Heart left ventricle (tissue), 13 donors: Measurements from ENCODE around the gene IMMP2L.

Experiments
- POLR2A ChIP-seq, 2 donors: fragments of 450-650 bp; IDR thresholded peaks; one replicate each; pipeline ENCODE4 v1.6.1; 2017; ENCODE audit warnings: antibody characterized with exemption in 2 of 2, mild to moderate bottlenecking in 2 of 2, moderate library complexity in 2 of 2
- TF ChIP-seq, protein P1 (sequence below), 12 donors: fragments of 200-600 bp; sonication (generic) in 4 of 12; IDR thresholded peaks; one replicate each; pipeline versions ENCODE4 v1.5.0 to v1.8.0; 2018 to 2022; ENCODE audit warnings: antibody characterized with exemption in 12 of 12, mild to moderate bottlenecking in 5 of 12
- donor health status: ischemic (EF 13 %, LVEDD 7.1; RV severe dilation, severe dysfunction).
- donor health status: DM: no; HTN: yes; CAD: no.
- donor health status: DM: no; HTN: no; CAD: no.
- donor health status: ischemic (EF 25% LVEDD 6.9; RV normal size, moderate dysfunction).
- donor health status: ischemic (EF 25% LVEDD 5.7; RV mildly dilated, moderate dysfunction).
- donor health status: ischemic (EF 35%, LVEDD 5.7; RV mildly dilated, moderate dysfunction).
- donor health status: nonischemic (EF 11% LVEDD 7.7; RV severe dilation, severe dysfunction).
- donor health status: DM: yes; HTN: yes; CAD: no.
- donor health status: PGD.
- donor health status: ischemic (EF 29% LVEDD 5.4; RV normal size, mild dysfunction).
- donor health status: nonischemic (EF 23%, LVEDD 6.1; RV moderate dilation, normal function).

DNA sequence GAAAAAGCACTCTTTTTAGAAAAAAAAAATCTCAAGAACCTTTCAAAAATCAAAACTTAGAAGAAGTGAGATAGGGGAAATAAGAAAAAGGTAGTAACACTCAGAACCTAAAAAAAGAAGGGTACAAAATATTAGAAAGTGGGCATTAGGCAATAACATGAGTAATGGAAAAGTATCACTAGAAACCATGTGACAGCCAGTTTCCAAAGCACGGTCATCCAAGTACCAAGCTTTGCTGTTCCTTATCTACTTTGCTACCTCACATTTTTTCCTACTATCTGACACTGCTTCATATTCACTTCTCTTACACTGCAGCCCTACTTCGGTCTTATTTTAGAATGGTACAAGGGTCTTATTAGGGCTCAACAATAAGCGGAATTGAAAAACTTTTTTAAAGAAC, 30.3 kb downstream of the IMMP2L start:
- TF ChIP-seq, protein P1, sequence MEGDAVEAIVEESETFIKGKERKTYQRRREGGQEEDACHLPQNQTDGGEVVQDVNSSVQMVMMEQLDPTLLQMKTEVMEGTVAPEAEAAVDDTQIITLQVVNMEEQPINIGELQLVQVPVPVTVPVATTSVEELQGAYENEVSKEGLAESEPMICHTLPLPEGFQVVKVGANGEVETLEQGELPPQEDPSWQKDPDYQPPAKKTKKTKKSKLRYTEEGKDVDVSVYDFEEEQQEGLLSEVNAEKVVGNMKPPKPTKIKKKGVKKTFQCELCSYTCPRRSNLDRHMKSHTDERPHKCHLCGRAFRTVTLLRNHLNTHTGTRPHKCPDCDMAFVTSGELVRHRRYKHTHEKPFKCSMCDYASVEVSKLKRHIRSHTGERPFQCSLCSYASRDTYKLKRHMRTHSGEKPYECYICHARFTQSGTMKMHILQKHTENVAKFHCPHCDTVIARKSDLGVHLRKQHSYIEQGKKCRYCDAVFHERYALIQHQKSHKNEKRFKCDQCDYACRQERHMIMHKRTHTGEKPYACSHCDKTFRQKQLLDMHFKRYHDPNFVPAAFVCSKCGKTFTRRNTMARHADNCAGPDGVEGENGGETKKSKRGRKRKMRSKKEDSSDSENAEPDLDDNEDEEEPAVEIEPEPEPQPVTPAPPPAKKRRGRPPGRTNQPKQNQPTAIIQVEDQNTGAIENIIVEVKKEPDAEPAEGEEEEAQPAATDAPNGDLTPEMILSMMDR (IDR thresholded peaks at IDR 0.05) = no peak
- no peak for TF ChIP-seq POLR2A (IDR thresholded peaks at IDR 0.05)
